ENCODE measurements around the gene THRAP3. TPM values are rescaled to one million over a fixed set of nuclear protein-coding genes. Genes with fewer than 3 reads are reported as not detected.
A peak's percentile ranks its signal among the peaks of the same experiment; 100 is the strongest.

Gene THRAP3
- total RNA-seq, 1 experiment from 2014 or later: 55.7 TPM

DNA sequence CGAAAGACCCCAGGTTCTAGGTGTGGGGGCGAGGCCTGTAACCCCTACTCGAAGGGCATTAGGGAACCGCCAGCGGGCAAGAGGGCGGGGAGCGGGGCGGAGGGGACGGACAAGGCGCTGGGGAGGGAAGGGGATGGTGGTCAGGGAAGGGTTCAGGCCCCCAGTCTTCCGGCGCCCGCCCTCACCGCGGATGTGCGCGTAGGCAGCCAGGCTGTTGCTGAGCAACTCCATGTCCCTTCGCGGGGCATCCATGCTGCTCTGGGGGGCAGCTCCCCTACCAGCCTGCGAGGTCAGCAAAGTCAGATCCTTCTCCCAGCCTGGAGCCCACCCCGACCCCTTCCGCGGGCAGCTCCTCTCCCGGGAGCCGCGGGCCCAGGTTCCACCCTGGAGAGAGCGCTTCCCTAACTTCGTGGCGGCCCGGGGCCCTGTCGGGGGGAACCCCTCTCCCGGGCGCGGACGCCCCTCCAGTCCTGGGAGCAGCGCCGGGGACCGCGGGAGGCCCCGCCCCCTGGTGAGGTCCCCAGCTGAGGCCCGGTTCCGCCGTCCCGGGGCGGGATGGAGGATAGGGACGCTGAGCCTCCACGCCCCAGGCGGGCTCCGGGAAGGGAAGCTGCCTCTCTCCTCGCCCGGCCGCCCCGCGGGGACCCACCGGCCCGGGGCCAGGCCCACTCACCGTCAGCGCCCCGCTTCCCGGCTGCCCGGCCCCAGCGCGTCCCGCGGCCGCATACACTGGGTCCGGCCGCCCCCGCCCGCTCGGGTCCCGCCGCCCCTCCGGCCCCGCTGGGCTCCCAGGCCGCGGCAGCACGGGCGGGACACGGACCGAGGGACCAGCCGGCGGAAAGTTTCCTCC lies 98.8 kb downstream of the THRAP3 start:
- no peaks in the 10 kb centered on the region for H3F3A ChIP-seq (ENCODE audit: low read length, unreplicated experiment)

DNA sequence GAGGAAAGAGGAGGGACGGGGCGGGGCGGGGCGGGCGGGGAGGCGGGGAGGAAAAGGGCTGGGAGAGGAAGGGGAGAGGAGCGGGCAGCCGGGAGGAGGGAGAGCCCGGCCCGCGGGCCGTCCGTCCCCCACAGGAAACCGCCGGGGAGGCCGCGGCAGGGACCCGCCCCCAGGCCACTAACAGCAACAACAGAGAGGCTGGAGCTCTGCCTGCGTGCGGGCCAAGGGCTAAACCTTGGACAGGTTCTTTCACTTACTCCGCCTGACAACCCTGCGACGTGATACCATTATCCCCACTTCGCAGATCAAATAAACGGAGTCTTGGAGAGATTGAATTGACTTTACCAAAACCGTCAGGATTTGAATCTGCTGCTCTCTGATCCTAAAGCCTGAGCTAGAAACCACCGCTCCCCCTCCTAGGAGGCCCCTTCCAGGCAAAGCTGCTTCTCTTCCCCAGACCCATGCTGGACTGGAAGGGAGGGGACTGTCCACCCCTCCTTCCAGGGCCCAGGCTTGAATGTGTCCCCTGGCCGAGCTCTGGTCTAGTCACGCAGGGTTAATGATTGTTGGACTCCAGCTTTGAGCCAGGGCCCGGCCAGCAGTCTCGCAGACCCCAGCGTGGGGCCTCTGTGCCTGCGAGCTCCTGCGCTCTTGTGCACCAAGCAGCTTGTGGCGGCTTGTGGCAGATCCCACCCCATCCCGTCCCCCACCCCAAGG lies 99.6 kb downstream of the THRAP3 start, which contains the start of gene EVA1B:
Gene EVA1B, minus strand, starts transcription at position 10 of the 717 bp plus-strand sequence. CDS start 608 bp downstream, outside the sequence.
- Histone ChIP-seq H3K4me2 (ENCODE audit: low read length) (peak within 1 kb of the TSS; percentile 95), H3K9me3 (ENCODE audit: low read length) (no peaks in the 10 kb centered on the region), H3K27me3 (ENCODE audit: low read length) (no peaks in the 10 kb centered on the region), H3F3A (ENCODE audit: low read length, unreplicated experiment) (no peaks in the 10 kb centered on the region), H3K9ac (ENCODE audit: low read length) (peak within 1 kb of the TSS; percentile 46; the same call in 1 of the 2 replicates), H4K20me1 (ENCODE audit: low read length) (no peaks in the 10 kb centered on the region), H3K9me2 (replicated peaks; ENCODE audit: low read length) (no peaks in the 10 kb centered on the region), H3K79me2 (ENCODE audit: low read length) (no peaks in the 10 kb centered on the region), H3K36me3 (ENCODE audit: low read depth, low read length) (no peaks in the 10 kb centered on the region), H2AFZ (ENCODE audit: low read length) (peak within 1 kb of the TSS; percentile 67), H3K27ac (ENCODE audit: low read length) (no peak within 1 kb of the TSS), H3K4me3 (ENCODE audit: low read length) (peak within 1 kb of the TSS; percentile 79), H3K4me1 (ENCODE audit: insufficient read depth, low read length) (peaks cover 22% of the 10 kb centered on the region)
- DNase-seq: peak; percentile 54
- no peak for TF ChIP-seq EZH2phosphoT487 (IDR thresholded peaks at IDR 0.05; ENCODE audit: borderline replicate concordance, low read length)
- ChIA-PET CTCF (no interaction called here), POLR2A (ENCODE audit: unreplicated experiment) (interaction anchor here (0.7 kb wide), 1 partner anchor 63 kb away, joined by 3 read pairs; no protein-coding TSS in a partner anchor)
- peak; percentile 75 for ATAC-seq
- intact Hi-C loops (cut with micrococcal nuclease): no loop called here
- BruUV-seq (replicated peaks): no TSS peak

More for the DNA sequence above, 98.8 kb downstream of the THRAP3 start:
- intact Hi-C loops (cut with micrococcal nuclease): no loop called here
- no peak for TF ChIP-seq EZH2 (IDR thresholded peaks at IDR 0.05; ENCODE audit: low read length, unreplicated experiment)
- Histone ChIP-seq H2AFZ (ENCODE audit: low read length) (peak overlapping the region; percentile 67), H3K4me3 (ENCODE audit: low read length) (peak overlapping the region; percentile 79), H4K20me1 (ENCODE audit: low read length) (no peaks in the 10 kb centered on the region), H3K27me3 (ENCODE audit: low read length) (no peaks in the 10 kb centered on the region), H3K9ac (ENCODE audit: low read length) (peak overlapping the region; percentile 46; the same call in 1 of the 2 replicates), H3K4me1 (ENCODE audit: insufficient read depth, low read length) (peaks cover 22% of the 10 kb centered on the region), H3K9me3 (ENCODE audit: low read length) (no peaks in the 10 kb centered on the region), H3K36me3 (ENCODE audit: low read depth, low read length) (no peaks in the 10 kb centered on the region), H3K4me2 (ENCODE audit: low read length) (peak overlapping the region; percentile 95), H3K9me2 (replicated peaks; ENCODE audit: low read length) (no peaks in the 10 kb centered on the region), H3K27ac (ENCODE audit: low read length) (no peak overlapping the region), H3K79me2 (ENCODE audit: low read length) (no peaks in the 10 kb centered on the region)
- POLR2A ChIA-PET (ENCODE audit: unreplicated experiment): no interaction called here
- CTCF ChIA-PET: no interaction called here
- ATAC-seq (peak; percentile 71), DNase-seq (no peak)
- no TSS peak for BruUV-seq (replicated peaks)

DNA sequence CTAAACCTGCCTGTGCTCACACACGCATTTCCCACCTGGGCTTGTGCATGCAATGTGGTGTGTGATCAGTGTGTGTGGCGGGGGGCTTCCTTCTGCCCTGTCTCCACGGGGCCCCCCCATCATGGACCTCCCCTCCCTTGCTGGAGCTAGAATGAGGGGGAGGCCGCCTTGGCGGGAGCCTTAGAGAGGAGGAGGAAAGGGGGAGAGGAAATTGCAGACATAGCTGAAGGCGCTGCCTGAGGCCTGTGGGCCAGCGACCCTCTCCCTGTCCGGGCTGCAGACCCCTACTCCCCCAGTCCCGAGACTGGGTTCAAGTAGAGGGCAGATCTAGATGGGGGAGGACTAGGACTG lies 100.1 kb downstream of the THRAP3 start:
- no peak for DNase-seq
- no peaks in the 10 kb centered on the region for H3K9me3 ChIP-seq (ENCODE audit: low read length)
- H3K9ac ChIP-seq (ENCODE audit: low read length): no peak overlapping the region
- no peak for ATAC-seq
- H2AFZ ChIP-seq (ENCODE audit: low read length): no peak overlapping the region
- no peaks in the 10 kb centered on the region for H3K9me2 ChIP-seq (replicated peaks; ENCODE audit: low read length)
- H4K20me1 ChIP-seq (ENCODE audit: low read length): no peaks in the 10 kb centered on the region
- BruUV-seq (replicated peaks): no TSS peak
- H3K27me3 ChIP-seq (ENCODE audit: low read length): no peaks in the 10 kb centered on the region
- H3K79me2 ChIP-seq (ENCODE audit: low read length): no peaks in the 10 kb centered on the region
- CTCF ChIA-PET: no interaction called here
- peaks cover 22% of the 10 kb centered on the region for H3K4me1 ChIP-seq (ENCODE audit: insufficient read depth, low read length)
- no peak overlapping the region for H3K4me2 ChIP-seq (ENCODE audit: low read length)
- no peaks in the 10 kb centered on the region for H3K36me3 ChIP-seq (ENCODE audit: low read depth, low read length)
- H3F3A ChIP-seq (ENCODE audit: low read length, unreplicated experiment): no peaks in the 10 kb centered on the region
- no peak overlapping the region for H3K4me3 ChIP-seq (ENCODE audit: low read length)
- TF ChIP-seq EZH2 (IDR thresholded peaks at IDR 0.05; ENCODE audit: low read length, unreplicated experiment) (no peak), EZH2phosphoT487 (IDR thresholded peaks at IDR 0.05; ENCODE audit: borderline replicate concordance, low read length) (no peak)
- TF ChIP-seq, protein P1, sequence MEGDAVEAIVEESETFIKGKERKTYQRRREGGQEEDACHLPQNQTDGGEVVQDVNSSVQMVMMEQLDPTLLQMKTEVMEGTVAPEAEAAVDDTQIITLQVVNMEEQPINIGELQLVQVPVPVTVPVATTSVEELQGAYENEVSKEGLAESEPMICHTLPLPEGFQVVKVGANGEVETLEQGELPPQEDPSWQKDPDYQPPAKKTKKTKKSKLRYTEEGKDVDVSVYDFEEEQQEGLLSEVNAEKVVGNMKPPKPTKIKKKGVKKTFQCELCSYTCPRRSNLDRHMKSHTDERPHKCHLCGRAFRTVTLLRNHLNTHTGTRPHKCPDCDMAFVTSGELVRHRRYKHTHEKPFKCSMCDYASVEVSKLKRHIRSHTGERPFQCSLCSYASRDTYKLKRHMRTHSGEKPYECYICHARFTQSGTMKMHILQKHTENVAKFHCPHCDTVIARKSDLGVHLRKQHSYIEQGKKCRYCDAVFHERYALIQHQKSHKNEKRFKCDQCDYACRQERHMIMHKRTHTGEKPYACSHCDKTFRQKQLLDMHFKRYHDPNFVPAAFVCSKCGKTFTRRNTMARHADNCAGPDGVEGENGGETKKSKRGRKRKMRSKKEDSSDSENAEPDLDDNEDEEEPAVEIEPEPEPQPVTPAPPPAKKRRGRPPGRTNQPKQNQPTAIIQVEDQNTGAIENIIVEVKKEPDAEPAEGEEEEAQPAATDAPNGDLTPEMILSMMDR (conservative IDR thresholded peaks at IDR 0.05; ENCODE audit: low read depth, low read length): no peak
- no peak overlapping the region for H3K27ac ChIP-seq (ENCODE audit: low read length)
- POLR2A ChIA-PET (ENCODE audit: unreplicated experiment): interaction anchor here (0.7 kb wide), 1 partner anchor 63 kb away, joined by 3 read pairs; no protein-coding TSS in a partner anchor
- intact Hi-C loops (cut with micrococcal nuclease): no loop called here

Data from PC-3 (cell line).